WERI-Rb-1 (cell line): Measurements from ENCODE around the gene SORCS2.

Experiments used
- DNase-seq: peaks from one replicate; pipeline ENCODE4 v3.0.0-alpha.2; 2020
- H3K27ac ChIP-seq: fragments of 250-450 bp; sonication (Bioruptor Pico); 2 replicates; pipeline ENCODE4 v1.5.1; 2020; ENCODE audit warnings: mild to moderate bottlenecking, moderate library complexity
- H3K27me3 ChIP-seq: fragments of 250-450 bp; sonication (Bioruptor Pico); 2 replicates; pipeline ENCODE4 v1.5.1; 2021; ENCODE audit warnings: mild to moderate bottlenecking, low read depth, moderate library complexity; ENCODE audit not compliant: insufficient read depth, severe bottlenecking
- H3K36me3 ChIP-seq: fragments of 250-450 bp; sonication (Bioruptor Pico); 2 replicates; pipeline ENCODE4 v1.5.1; 2020; ENCODE audit warnings: mild to moderate bottlenecking, moderate library complexity
- H3K4me3 ChIP-seq: 2 replicates; pipeline ENCODE4 v1.5.1; 2011; ENCODE audit warnings: low read depth, mild to moderate bottlenecking, control low read depth, low read length
- H3K9me3 ChIP-seq: fragments of 250-450 bp; sonication (Bioruptor Pico); 2 replicates; pipeline ENCODE4 v1.5.1; 2021; ENCODE audit warnings: mild to moderate bottlenecking, moderate library complexity; ENCODE audit not compliant: severe bottlenecking
- CTCF ChIP-seq: IDR thresholded peaks from 2 replicates; pipeline ENCODE4 v1.5.1; 2011; ENCODE audit warnings: low read depth, mild to moderate bottlenecking, control low read depth, inconsistent platforms, low read length

Gene SORCS2

GRCh38 chr4:7419961-7420660 is 227.8 kb downstream of the SORCS2 start:
- no peak overlapping the region for H3K27ac ChIP-seq
- DNase-seq = peak; percentile 4
- no peak for TF ChIP-seq CTCF
- H3K36me3 ChIP-seq = no peaks in the 10 kb centered on the region; the same call in none of the 2 replicates
- H3K27me3 ChIP-seq = no peaks in the 10 kb centered on the region
- H3K9me3 ChIP-seq = peaks cover 9% of the 10 kb centered on the region
- no peak overlapping the region for H3K4me3 ChIP-seq

GRCh38 chr4:7420661-7421040 is 228.3 kb downstream of the SORCS2 start:
- TF ChIP-seq CTCF = no peak
- no peak for DNase-seq
- Histone ChIP-seq H3K9me3 (peaks cover 9% of the 10 kb centered on the region), H3K27me3 (no peaks in the 10 kb centered on the region), H3K36me3 (no peaks in the 10 kb centered on the region; the same call in none of the 2 replicates), H3K27ac (no peak overlapping the region), H3K4me3 (no peak overlapping the region)

- Histone ChIP-seq H3K27ac (no peak overlapping the region), H3K9me3 (peaks cover 9% of the 10 kb centered on the region), H3K27me3 (no peaks in the 10 kb centered on the region), H3K36me3 (no peaks in the 10 kb centered on the region; the same call in none of the 2 replicates), H3K4me3 (no peak overlapping the region)
- peak; percentile 4 for DNase-seq
- no peak for TF ChIP-seq CTCF
Observed at GRCh38 chr4:7421356-7422150, 229.2 kb downstream of the SORCS2 start.

- no peak for TF ChIP-seq CTCF
- peak; percentile 6 for DNase-seq
- Histone ChIP-seq H3K36me3 (no peaks in the 10 kb centered on the region; the same call in 1 of the 2 replicates), H3K27ac (no peak overlapping the region), H3K27me3 (no peaks in the 10 kb centered on the region), H3K9me3 (peaks cover 9% of the 10 kb centered on the region), H3K4me3 (no peak overlapping the region)
Observed at GRCh38 chr4:7422151-7422897, 230.0 kb downstream of the SORCS2 start.

- no peaks in the 10 kb centered on the region for H3K27me3 ChIP-seq
- no peak overlapping the region for H3K4me3 ChIP-seq
- H3K9me3 ChIP-seq = peaks cover 9% of the 10 kb centered on the region
- no peak for DNase-seq
- H3K36me3 ChIP-seq = no peaks in the 10 kb centered on the region; the same call in 1 of the 2 replicates
- no peak for TF ChIP-seq CTCF
- no peak overlapping the region for H3K27ac ChIP-seq
Observed at GRCh38 chr4:7422898-7423180, 230.5 kb downstream of the SORCS2 start.
